Tibial nerve (tissue), 3 donors: ENCODE data around the gene USP48.
"Not testable (repeated sequence)": the region's sequence is repeated elsewhere in the genome, so short reads cannot be mapped to it uniquely, and the experiment has no call there.

Experiments
- POLR2A ChIP-seq, 2 donors: fragments of 450-650 bp; IDR thresholded peaks; one replicate each; pipeline ENCODE4 v1.6.1; 2017; ENCODE audit warnings: antibody characterized with exemption in 2 of 2, mild to moderate bottlenecking in 2 of 2, moderate library complexity in 2 of 2
- TF ChIP-seq, protein P1 (sequence below), 5 experiments: fragments of 200-600 bp in 3 of 5; fragments of 450-650 bp in 2 of 5; sonication (generic) in 3 of 5; IDR thresholded peaks; one replicate each; pipeline ENCODE4 v1.5.1; 2016 to 2019; ENCODE audit warnings: antibody characterized with exemption in 5 of 5, mild to moderate bottlenecking in 3 of 5, moderate library complexity in 2 of 5

GRCh38 chr1:21826694-21827093 lies 43.7 kb upstream of the USP48 start:
- TF ChIP-seq, protein P1, sequence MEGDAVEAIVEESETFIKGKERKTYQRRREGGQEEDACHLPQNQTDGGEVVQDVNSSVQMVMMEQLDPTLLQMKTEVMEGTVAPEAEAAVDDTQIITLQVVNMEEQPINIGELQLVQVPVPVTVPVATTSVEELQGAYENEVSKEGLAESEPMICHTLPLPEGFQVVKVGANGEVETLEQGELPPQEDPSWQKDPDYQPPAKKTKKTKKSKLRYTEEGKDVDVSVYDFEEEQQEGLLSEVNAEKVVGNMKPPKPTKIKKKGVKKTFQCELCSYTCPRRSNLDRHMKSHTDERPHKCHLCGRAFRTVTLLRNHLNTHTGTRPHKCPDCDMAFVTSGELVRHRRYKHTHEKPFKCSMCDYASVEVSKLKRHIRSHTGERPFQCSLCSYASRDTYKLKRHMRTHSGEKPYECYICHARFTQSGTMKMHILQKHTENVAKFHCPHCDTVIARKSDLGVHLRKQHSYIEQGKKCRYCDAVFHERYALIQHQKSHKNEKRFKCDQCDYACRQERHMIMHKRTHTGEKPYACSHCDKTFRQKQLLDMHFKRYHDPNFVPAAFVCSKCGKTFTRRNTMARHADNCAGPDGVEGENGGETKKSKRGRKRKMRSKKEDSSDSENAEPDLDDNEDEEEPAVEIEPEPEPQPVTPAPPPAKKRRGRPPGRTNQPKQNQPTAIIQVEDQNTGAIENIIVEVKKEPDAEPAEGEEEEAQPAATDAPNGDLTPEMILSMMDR (IDR thresholded peaks at IDR 0.05), result not testable (repeated sequence)
- not testable (repeated sequence) for TF ChIP-seq POLR2A (IDR thresholded peaks at IDR 0.05)
